Naive thymus-derived CD8-positive, alpha-beta T cell (primary cell): ENCODE data around the gene AGAP1. TPM values are rescaled to one million over a fixed set of nuclear protein-coding genes. Genes with fewer than 3 reads are reported as not detected.

Experiments
- ATAC-seq, 2 donors: fragments of 150-1000 bp; cut with Tn5 transposase in 1 of 2; sonication (Bioruptor Pico), chemical (Tn5 transposase) in 1 of 2; 1 replicate in 1 of 2; 2 replicates in 1 of 2; pipeline ENCODE4 v1.10.0; 2021; ENCODE audit warnings: mild to moderate bottlenecking in 2 of 2, moderate library complexity in 2 of 2
- POLR2A ChIA-PET: fragments of 350-600 bp; sonication (Branson Sonifier 250); formaldehyde crosslinking; loops from one replicate; lab custom pipeline; 2021; ENCODE audit warnings: antibody characterized with exemption; lab: Charles Lee
- DNase-seq, 10 donors: peaks; one replicate each; pipeline versions ENCODE4 v3.0.0 to v3.0.0-alpha.2; 2020 to 2022
- H3K27ac Mint-ChIP-seq, 10 donors: one replicate each; pipeline ENCODE4 v1.8.0; 2020 to 2022; ENCODE audit warnings: mild to moderate bottlenecking in 10 of 10, mixed read lengths in 10 of 10, moderate library complexity in 4 of 10, inconsistent platforms in 1 of 10
- H3K27me3 Mint-ChIP-seq, 5 donors: one replicate each; pipeline ENCODE4 v1.8.0; 2021 to 2022; ENCODE audit warnings: mixed read lengths in 5 of 5
- H3K36me3 Mint-ChIP-seq, 3 donors: one replicate each; pipeline ENCODE4 v1.8.0; 2020 to 2022; ENCODE audit warnings: mixed read lengths in 3 of 3, mild to moderate bottlenecking in 2 of 3, inconsistent platforms in 1 of 3
- H3K4me1 Mint-ChIP-seq, 4 donors: one replicate each; pipeline ENCODE4 v1.8.0; 2021 to 2022; ENCODE audit warnings: mixed read lengths in 4 of 4
- H3K4me3 Mint-ChIP-seq, 10 donors: one replicate each; pipeline ENCODE4 v1.8.0; 2020 to 2022; ENCODE audit warnings: mild to moderate bottlenecking in 10 of 10, mixed read lengths in 10 of 10, moderate library complexity in 6 of 10, inconsistent platforms in 1 of 10
- H3K9me3 Mint-ChIP-seq, 9 donors: one replicate each; pipeline ENCODE4 v1.8.0; 2020 to 2022; ENCODE audit warnings: mixed read lengths in 9 of 9, mild to moderate bottlenecking in 3 of 9, inconsistent platforms in 1 of 9, moderate library complexity in 1 of 9
- polyA plus RNA-seq, 3 donors: library from polyadenylated mRNA; unstranded; fragments of 300-500 nt; fragmentation: Illumina TruSeq; gene quantifications; one replicate each; pipeline ENCODE4 v1.2.3, GENCODE V29; 2021
- total RNA-seq, 8 experiments: library from RNA in 2 of 8; stranded (reverse) in 2 of 8; gene quantifications; one replicate each; pipeline ENCODE4 v1.2.3 and lab custom pipeline; 2021 to 2026

AGAP1 gene
- total and polyA plus RNA-seq, 5 experiments from 2014 or later = 0.03 to 0.52 (median 0.29) TPM; not detected in 1

- no peak overlapping the region for H3K4me3 Mint-ChIP-seq
- no peaks in the 10 kb centered on the region for H3K9me3 Mint-ChIP-seq
- no peaks in the 10 kb centered on the region for H3K4me1 Mint-ChIP-seq
- no peak overlapping the region for H3K27ac Mint-ChIP-seq
- POLR2A ChIA-PET = no interaction called here
- no peak for DNase-seq
- no peak for ATAC-seq
- peaks cover 13 to 43% (median 18%) of the 10 kb centered on the region in 5 donors for H3K27me3 Mint-ChIP-seq
- H3K36me3 Mint-ChIP-seq = no peaks in the 10 kb centered on the region
Measured at GRCh38 chr2:235640377-235640776, 146.5 kb downstream of the AGAP1 start.

GRCh38 chr2:235640926-235641723 is 147.3 kb downstream of the AGAP1 start:
- no peaks in the 10 kb centered on the region for H3K9me3 Mint-ChIP-seq
- no peaks in the 10 kb centered on the region for H3K36me3 Mint-ChIP-seq
- no peak overlapping the region for H3K4me3 Mint-ChIP-seq
- DNase-seq (no peak), ATAC-seq (no peak)
- no peaks in the 10 kb centered on the region for H3K4me1 Mint-ChIP-seq
- POLR2A ChIA-PET = no interaction called here
- H3K27me3 Mint-ChIP-seq = peaks cover 13 to 43% (median 18%) of the 10 kb centered on the region in 5 donors
- no peak overlapping the region for H3K27ac Mint-ChIP-seq

GRCh38 chr2:235641956-235642355 is 148.1 kb downstream of the AGAP1 start:
- no peak for ATAC-seq
- H3K27ac Mint-ChIP-seq = peak overlapping the region in 1 of 10 donors; percentile 10
- H3K4me3 Mint-ChIP-seq = no peak overlapping the region
- DNase-seq = no peak
- H3K4me1 Mint-ChIP-seq = no peaks in the 10 kb centered on the region
- H3K36me3 Mint-ChIP-seq = no peaks in the 10 kb centered on the region
- POLR2A ChIA-PET = no interaction called here
- no peaks in the 10 kb centered on the region for H3K9me3 Mint-ChIP-seq
- peaks cover 13 to 43% (median 18%) of the 10 kb centered on the region in 5 donors for H3K27me3 Mint-ChIP-seq

GRCh38 chr2:235642446-235643098 is 148.7 kb downstream of the AGAP1 start:
- peaks cover 10 to 43% (median 16%) of the 10 kb centered on the region in 5 donors for H3K27me3 Mint-ChIP-seq
- ATAC-seq = no peak
- H3K4me1 Mint-ChIP-seq = no peaks in the 10 kb centered on the region
- H3K36me3 Mint-ChIP-seq = no peaks in the 10 kb centered on the region
- H3K9me3 Mint-ChIP-seq = no peaks in the 10 kb centered on the region
- POLR2A ChIA-PET = no interaction called here
- DNase-seq = no peak
- no peak overlapping the region for H3K4me3 Mint-ChIP-seq
- no peak overlapping the region for H3K27ac Mint-ChIP-seq

- Mint-ChIP-seq H3K4me1 (peaks cover 0 to 2% (median 0%) of the 10 kb centered on the region in 4 donors), H3K27ac (no peak overlapping the region), H3K4me3 (no peak overlapping the region), H3K36me3 (no peaks in the 10 kb centered on the region), H3K9me3 (no peaks in the 10 kb centered on the region), H3K27me3 (peaks cover 9 to 40% (median 22%) of the 10 kb centered on the region in 5 donors)
- POLR2A ChIA-PET = no interaction called here
- DNase-seq = no peak
- no peak for ATAC-seq
Measured at GRCh38 chr2:235643680-235644511, 150.1 kb downstream of the AGAP1 start.

- no peaks in the 10 kb centered on the region for H3K36me3 Mint-ChIP-seq
- DNase-seq (no peak), ATAC-seq (no peak)
- H3K4me1 Mint-ChIP-seq = peaks cover 0 to 2% (median under 1%) of the 10 kb centered on the region in 4 donors
- H3K27ac Mint-ChIP-seq = no peak overlapping the region
- peaks cover 0 to 2% (median 0%) of the 10 kb centered on the region in 9 donors for H3K9me3 Mint-ChIP-seq
- no peak overlapping the region for H3K4me3 Mint-ChIP-seq
- POLR2A ChIA-PET = no interaction called here
- H3K27me3 Mint-ChIP-seq = peaks cover 4 to 42% (median 27%) of the 10 kb centered on the region in 5 donors
Measured at GRCh38 chr2:235647264-235647663, 153.4 kb downstream of the AGAP1 start.

- H3K9me3 Mint-ChIP-seq = peaks cover 0 to 2% (median 0%) of the 10 kb centered on the region in 9 donors
- DNase-seq = no peak
- no peak overlapping the region for H3K4me3 Mint-ChIP-seq
- H3K4me1 Mint-ChIP-seq = peaks cover 0 to 2% (median under 1%) of the 10 kb centered on the region in 4 donors
- no peak for ATAC-seq
- peaks cover 4 to 41% (median 22%) of the 10 kb centered on the region in 5 donors for H3K27me3 Mint-ChIP-seq
- no peak overlapping the region for H3K27ac Mint-ChIP-seq
- POLR2A ChIA-PET = no interaction called here
- no peaks in the 10 kb centered on the region for H3K36me3 Mint-ChIP-seq
Measured at GRCh38 chr2:235647877-235648276, 154.0 kb downstream of the AGAP1 start.

GRCh38 chr2:235649418-235649817 is 155.6 kb downstream of the AGAP1 start:
- H3K9me3 Mint-ChIP-seq = peaks cover 0 to 2% (median 0%) of the 10 kb centered on the region in 9 donors
- ATAC-seq (no peak), DNase-seq (no peak)
- POLR2A ChIA-PET = no interaction called here
- peaks cover 0 to 2% (median under 1%) of the 10 kb centered on the region in 4 donors for H3K4me1 Mint-ChIP-seq
- no peaks in the 10 kb centered on the region for H3K36me3 Mint-ChIP-seq
- H3K27ac Mint-ChIP-seq = no peak overlapping the region
- H3K4me3 Mint-ChIP-seq = no peak overlapping the region
- H3K27me3 Mint-ChIP-seq = peaks cover 0 to 39% (median 19%) of the 10 kb centered on the region in 5 donors

- H3K4me3 Mint-ChIP-seq = no peak overlapping the region
- ATAC-seq = no peak
- no peak for DNase-seq
- peaks cover 0 to 2% (median under 1%) of the 10 kb centered on the region in 4 donors for H3K4me1 Mint-ChIP-seq
- H3K36me3 Mint-ChIP-seq = no peaks in the 10 kb centered on the region
- peaks cover 0 to 53% (median 16%) of the 10 kb centered on the region in 5 donors for H3K27me3 Mint-ChIP-seq
- H3K9me3 Mint-ChIP-seq = peaks cover 0 to 2% (median 0%) of the 10 kb centered on the region in 9 donors
- POLR2A ChIA-PET = no interaction called here
- no peak overlapping the region for H3K27ac Mint-ChIP-seq
Measured at GRCh38 chr2:235651643-235652042, 157.8 kb downstream of the AGAP1 start.

GRCh38 chr2:235654103-235654813 is 160.4 kb downstream of the AGAP1 start:
- Mint-ChIP-seq H3K4me3 (no peak overlapping the region), H3K27me3 (peaks cover 10 to 49% (median 28%) of the 10 kb centered on the region in 5 donors)

GRCh38 chr2:235658351-235659174 is 164.7 kb downstream of the AGAP1 start:
- Mint-ChIP-seq H3K4me1 (peaks cover 0 to 3% (median 0%) of the 10 kb centered on the region in 4 donors), H3K4me3 (no peak overlapping the region), H3K27ac (peak overlapping the region in 2 of 10 donors; percentile 58 to 69), H3K36me3 (no peaks in the 10 kb centered on the region), H3K9me3 (peaks cover 0 to 5% (median 0%) of the 10 kb centered on the region in 9 donors), H3K27me3 (peaks cover 37 to 67% (median 46%) of the 10 kb centered on the region in 5 donors)
- ATAC-seq = no peak
- no peak for DNase-seq
- POLR2A ChIA-PET = no interaction called here

More at GRCh38 chr2:235654103-235654813, 160.4 kb downstream of the AGAP1 start:
- no peak for ATAC-seq
- no peak for DNase-seq
- H3K36me3 Mint-ChIP-seq = no peaks in the 10 kb centered on the region
- H3K4me1 Mint-ChIP-seq = peaks cover 0 to 2% (median 0%) of the 10 kb centered on the region in 4 donors
- POLR2A ChIA-PET = no interaction called here
- peaks cover 0 to 2% (median 0%) of the 10 kb centered on the region in 9 donors for H3K9me3 Mint-ChIP-seq
- H3K27ac Mint-ChIP-seq = no peak overlapping the region
